ENCODE data around the gene ANGPTL2.
"Not testable (repeated sequence)": the region's sequence is repeated elsewhere in the genome, so short reads cannot be mapped to it uniquely, and the experiment has no call there.

Gene ANGPTL2

DNA sequence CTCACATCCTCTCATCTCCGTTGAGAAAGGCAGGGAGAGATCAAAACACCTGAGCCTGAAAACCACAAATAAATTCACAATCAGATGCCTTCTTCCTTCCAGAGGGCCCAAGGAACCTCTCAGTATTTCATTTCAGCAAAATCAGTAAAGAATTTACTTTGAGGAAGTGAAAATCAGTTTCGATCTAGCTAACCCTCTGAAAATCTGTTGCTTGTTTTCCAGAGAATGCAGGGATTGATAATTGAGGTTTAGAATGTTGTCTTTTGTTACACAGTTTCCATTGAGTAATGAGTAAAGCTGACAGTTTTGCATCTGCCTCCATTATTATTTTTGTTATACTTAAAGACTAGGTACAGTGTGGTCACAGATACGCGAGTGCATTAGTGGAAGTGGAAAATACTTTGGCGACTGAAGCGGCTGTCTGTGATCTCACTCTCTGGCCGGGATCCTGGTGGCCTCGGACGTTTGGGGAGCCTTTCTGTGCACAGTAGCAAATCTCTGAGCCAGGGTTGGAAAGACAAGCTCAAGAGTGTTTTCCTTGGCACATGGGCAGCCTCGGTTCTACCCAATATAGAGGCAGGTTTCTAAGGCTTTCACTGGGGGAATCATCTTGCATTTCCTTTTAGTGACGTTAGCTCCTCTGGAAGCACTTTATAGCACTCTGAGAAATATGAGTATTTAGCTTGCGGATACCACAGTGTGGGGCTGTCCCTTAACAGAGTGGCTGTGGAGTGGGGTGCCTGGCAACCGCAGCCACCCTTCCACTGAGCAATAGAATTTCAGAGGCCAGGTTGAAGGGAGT lies 32.2 kb upstream of the ANGPTL2 start:
- no peak for DNase-seq

DNA sequence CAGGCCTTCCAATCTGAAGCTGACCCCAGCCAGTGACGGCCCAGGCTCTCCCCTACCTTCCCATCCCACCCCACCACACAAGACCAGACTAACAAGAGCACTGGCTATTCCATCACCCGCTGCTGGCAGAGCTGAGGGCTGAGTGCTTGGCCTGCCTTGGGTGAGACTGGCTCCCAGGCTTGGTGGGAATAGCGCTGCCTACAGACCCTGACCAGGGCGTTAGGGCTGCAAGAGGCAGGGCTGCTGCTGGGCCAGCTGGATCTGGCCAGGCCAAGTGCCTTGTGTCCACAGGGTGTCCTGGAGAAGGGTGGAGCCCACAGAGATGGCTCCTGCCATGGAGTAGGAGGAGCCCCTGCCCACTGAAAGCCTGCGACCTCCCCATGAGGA lies 31.6 kb upstream of the ANGPTL2 start:
- DNase-seq: no peak

DNA sequence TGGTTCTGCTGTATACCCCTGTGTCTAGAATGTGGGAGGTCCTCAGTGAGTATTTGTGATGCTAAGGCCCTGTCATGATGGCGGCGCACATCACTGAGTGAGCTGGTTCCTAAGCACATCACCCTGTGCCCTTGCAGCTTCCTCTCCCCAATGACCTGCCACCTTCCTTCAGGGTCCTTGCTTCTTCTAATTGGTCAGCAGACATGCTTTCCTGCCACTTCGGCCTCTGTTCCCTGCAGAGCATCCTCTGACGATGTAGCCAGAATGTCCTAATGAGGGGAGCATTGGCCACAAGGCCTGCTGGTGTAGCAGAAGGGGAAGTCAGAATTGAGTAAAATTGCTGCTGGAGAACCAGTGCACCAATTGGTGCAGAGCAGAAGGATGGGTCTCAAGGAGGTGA lies 31.1 kb upstream of the ANGPTL2 start:
- DNase-seq: no peak

DNA sequence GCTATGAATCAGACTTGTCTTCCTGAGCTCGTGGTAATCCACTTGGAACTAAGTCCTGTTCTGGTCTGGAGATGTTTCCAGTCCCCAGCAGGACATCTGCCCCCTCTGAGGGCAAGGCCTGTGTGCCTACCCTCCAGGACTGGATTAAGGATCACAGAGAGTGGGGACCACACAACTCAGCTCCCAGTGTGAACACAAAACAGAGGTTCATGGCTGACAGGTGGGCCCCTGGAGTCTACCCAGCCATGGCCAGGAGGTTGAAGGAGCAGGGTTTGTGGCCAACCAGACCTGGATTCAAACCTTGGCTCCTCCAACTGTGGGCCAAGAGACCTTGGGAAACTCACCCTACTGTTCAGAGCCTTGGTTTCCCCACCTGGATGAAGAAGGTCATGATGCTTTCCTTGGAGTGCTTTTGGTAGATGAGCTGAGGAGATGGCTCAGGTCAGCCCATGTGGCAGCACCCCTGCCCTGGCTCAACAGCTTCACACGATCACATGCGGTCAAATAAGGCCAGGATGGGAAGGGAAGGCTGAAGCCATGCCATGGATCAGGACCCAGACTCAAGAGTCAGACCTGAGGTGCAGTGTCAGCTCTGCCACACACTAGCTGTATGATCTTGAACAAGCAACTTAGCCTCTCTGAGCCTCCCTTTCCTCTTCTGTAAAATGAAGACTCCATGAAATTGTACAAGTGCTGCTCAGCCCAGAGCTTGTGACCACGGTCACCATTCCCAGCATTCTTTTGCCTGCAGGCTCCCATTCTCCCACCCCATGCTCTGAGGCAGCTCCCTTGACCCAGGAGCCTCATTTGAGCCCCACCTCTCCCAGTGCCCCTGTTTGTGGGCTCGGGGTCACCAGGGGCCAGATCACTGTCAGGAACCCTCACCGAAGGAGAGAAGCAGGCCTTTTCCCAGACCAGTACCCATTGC lies 27.3 kb upstream of the ANGPTL2 start:
- DNase-seq: no peak

DNA sequence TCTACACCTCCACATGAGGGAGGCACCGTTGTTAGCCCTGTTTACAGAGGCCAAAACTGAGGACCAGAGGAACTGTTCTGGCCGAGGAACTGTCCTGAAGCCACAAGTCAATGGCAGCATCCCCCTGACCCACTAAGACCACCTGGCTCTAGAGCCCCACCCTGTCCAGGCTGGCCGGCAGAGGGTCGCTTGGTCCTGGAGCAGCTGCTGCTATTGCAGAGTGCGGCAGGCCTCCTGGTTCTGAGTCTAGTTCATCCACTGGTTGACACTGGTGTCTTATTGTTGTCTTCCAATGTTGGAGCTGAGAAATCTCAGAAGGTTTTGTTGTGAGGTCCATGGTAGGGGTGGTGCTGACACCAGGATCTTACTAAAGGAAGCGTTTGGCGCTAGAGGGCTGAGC lies 26.6 kb upstream of the ANGPTL2 start:
- DNase-seq: no peak

DNA sequence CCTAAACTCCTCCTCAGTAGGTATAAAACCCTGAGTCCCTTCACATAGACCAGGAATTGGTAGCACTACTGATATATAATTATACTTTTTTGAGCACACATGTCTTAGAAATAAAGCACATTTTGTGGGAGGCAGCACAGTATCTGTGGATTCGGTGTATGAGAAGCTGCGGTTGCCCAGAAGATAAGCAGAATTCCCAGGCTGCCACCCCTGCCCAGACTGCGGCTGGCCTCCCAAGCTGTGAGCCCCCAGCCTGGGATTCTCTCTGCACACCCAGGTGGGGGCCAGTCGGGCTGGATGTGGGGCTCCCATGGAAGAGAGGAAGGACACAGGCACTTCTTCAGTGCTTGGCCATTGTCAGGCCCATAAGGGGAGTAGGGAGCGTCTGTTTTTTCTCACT lies 25.6 kb upstream of the ANGPTL2 start:
- no peak for DNase-seq

DNA sequence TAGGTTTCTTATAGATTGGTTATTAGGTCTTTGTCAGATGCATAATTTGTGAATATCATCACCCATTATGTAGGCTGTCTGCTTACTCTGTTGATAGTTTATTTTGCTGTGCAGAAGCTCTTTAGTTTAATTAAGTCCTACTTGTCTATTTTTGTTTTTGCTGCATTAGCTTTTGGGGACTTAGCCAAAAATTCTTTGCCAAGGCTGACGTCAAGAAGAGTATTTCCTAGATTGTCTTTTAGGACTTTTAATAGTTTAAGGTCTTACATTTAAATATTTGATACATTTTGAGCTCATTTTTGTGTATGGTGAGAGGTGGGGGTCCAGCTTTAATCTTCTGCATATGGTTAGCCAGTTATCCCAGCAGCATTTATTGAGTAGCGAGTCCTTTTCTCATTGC lies 24.8 kb upstream of the ANGPTL2 start:
- no peak for DNase-seq

DNA sequence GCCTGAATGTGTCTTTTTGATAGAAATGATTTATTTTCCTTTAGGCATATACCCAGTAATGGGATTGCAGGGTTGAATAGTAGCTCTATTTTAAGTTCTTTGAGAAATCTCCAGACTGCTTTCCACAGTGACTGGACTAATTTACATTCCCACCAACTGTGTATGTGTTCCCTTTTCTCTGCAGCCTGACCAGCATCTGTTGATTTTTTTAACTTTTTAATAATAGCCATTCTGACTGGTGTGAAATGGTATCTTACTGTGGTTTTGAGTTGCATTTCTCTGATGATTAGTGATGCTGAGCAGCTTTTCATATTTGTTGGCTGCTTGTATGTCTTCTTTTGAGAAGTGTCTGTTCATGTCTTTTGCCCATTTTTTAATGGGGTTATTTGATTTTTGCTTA lies 24.4 kb upstream of the ANGPTL2 start:
- not testable (repeated sequence) for DNase-seq

DNA sequence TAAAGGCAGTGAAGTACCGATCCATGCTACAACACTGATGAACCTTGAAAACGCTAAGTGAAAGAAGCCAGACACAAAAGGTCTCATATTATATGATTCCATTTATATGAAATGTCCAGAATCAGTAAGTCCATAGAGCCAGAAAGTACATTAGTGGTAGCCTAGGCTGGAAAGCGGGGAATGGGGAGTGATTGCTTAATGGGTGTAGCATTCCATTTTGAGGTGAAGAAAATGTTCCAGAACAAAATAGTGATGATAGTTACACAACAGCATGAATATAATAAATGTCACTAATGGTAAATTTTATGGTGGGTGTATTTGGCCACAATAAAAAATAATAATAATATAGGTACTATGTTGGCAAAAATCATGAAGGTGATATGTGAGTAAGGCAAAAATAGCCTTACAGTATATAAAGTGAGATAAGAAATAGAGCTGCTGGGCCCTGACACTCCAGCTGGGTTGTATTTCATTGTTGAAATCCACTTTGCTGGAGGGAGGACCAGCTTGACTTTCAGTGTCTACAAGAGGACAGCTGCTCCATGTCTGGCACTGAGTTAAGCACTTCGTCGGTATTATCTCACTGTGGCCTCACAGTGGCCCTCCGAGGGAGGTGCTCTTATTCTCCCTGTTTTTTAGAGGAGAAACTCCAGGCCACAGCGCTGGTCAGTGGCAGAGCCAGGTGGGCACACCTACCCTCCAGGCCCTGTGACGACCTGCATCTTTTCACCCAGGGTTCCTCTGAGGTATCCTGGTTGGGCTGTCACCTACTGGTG lies 22.4 kb upstream of the ANGPTL2 start:
- no peak for DNase-seq

DNA sequence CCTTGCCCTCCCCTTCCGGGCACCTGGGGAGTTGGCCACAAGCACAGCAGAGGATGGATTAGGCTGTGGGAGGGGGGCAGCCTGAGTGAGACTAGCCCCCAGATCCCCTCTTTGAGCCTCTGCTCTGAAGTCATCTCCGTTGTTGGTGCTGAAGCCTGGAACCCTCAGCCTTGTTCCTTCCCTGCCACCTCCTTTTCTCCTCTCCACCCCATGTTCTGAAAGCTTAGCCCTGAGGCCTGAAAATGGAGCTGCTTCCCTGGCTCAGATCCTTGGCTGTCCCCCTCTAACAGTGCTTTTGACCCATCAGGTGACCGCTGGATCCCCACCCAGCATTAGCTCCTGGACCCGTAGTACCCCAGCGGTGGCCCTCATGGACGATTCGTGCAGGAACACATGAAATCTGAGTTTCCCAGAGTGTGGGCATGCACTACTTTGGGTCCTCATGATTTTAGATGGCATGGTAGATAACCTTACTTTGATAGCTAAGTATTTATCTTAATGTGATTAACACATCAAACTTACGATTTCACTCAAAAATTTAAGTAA lies 21.6 kb upstream of the ANGPTL2 start:
- no peak for DNase-seq

DNA sequence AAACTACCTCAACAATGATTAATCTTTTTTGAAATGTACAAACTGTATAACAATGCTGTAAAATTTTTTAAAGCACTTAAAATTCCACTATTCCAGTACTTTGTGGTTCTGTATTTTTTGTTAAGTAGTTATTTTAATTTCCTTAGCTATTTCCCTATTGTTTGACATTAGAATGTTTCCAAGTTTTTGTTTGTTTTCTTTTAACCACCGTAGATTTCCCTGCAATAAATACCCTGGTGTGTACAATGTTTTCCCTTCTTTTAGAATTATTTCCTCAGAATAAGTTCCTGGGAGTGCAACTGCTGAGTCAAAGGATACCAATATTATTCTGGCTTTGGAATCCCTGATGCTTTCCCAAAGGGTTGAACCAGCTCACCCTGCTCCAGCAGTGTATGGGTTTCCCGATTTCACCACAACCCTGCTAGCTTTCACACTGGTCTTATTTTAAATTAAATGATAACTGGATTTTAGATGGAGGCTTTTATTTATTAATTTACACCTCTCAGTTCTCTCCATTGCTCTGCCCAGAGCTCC lies 20.6 kb upstream of the ANGPTL2 start:
- DNase-seq: no peak

DNA sequence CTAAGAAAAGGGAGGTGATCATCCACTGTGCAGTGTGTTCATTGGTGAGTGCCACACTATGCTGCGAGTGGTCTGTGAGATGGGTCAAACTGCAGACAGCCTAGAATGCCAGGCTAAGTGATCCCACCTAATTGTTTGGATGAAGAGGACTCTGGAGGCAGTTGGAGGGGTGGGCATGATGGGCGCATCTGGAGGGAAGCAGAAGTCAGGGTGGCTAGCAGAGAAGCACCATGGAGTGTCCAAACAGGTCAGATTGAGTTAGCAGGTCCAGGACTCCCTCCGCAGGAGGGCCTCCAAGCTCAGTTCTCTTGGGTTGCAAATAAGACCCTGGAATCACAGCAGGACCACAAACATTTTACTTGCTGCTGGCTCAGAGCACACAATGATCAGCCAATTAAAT lies 19.9 kb upstream of the ANGPTL2 start:
- no peak for DNase-seq

DNA sequence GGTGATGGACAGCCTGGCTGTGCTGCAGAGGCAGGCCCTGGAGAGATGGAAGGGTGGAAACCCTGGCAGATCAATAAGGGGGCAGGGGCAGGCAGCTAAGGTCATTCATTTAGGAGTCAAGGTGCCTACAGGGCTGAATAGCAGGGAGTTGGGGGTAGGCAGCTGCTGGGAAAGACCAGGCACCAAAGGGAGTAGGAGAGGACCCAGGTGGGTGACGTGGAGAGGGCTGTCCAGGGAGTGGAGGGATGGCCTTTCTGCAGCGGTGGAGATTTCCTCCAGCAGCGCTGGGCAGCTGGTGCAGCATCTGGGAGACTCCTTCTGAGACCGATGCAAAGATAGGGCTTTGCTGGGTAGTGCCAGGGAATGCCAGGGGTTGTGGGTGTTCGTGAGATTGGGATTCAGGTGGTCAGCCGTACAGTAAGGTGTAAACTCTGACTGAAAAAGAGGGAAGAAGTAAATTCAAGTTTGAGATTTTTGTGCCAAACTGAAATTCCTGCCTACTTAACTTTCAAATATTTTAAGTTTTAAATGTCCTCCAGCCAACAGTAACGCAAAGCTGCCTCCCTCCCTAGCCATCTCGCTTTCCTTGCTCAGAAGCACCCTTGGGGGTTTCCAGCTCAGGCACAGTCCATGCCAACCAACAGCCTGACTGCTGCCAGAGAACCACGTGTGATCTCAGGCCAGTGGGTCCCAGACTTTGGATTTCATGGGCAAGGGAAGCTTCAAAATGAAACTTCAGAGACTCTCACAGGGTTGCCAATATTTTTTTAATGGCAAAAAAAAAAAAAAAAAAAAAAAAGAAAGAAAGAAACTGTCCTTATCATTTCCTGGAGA lies 18.6 kb upstream of the ANGPTL2 start:
- no peak for DNase-seq

DNA sequence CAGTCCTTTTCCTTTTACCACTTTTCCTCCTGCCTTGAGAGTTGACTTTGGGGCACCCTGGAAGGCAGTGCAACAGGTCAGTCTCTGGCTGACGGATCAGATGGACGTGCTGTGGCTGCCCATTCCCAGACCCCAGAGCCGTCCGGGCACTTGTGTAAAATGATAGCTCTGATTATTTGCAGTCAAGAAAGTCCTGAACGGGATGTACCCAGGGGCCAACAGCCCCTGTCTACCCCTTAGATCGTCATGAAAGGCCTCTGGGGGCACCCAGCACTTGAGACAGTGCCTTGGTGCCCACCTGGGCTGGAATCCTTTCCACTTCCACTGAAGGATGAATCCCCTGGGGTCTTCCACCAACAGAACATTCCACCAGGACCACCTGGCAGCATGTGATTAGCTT lies 17.7 kb upstream of the ANGPTL2 start:
- DNase-seq: no peak

DNA sequence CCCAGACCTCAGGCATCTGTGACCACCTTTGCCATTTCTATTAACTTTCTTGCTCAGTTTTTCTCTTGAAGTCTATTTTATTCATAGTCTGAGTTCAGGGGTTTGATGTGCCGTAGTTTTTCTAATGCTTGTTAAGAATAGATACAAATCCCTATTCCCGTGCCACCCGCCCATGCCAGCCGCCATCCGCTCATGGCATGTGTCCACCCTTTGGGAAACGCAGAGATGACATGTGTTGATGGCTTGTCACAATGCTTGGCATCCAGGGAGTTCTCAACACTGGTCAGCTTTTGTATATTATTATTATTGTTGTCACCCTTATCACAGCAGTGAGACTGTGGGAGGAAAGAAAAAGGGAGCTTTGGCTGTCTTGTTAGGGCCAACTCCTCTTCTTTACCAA lies 17.3 kb upstream of the ANGPTL2 start:
- DNase-seq: no peak

DNA sequence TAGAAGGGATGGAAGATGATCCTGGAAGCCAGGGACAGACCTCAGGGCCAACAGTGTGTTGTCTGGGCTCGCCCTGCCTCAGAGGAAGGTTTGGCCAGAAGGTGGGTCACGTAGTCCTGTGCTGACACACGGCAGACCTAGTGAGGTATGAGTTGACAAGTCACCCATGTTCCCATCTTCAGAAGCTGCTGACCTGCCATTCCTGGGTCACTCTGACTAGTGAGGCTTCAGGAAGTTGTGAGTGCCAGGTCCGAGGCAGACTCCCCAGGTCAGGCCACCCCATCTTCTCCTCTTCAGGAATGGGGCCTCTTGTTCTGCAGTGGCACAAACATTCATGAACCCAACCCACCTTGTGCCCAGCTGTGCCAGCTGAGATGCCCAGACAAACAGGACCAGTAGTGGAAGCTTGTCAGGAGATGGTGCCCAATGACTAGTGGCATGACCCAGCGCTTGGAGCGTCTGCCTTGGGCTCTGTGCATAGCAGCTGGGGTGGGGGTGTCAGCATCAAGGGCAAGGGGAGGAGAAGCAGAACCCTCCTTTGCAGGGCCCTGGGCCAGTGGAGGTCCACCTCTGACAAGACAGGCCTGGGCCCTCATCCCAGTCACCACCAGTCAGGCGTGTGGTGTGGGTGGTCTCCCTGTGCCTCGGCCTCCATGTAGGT lies 16.8 kb upstream of the ANGPTL2 start:
- no peak for DNase-seq

DNA sequence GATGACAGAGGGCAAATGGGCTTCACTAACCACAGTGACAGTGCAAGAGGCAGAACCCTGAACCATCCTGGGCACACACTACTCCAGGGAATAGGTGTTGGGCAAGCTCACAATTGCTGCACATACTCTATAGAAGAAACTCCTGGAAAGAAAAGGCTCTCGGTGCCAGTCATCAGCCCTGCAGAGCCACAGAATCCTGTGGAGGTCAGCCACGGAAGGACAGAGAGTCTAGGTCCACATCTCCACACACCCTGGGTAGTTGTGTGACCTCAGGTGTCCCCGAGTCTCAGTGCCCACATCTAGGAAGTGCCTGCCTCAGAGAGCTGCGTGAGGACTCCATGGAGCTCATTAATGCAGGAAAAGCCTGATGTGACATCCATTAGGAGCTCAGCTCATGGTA lies 16.0 kb upstream of the ANGPTL2 start:
- DNase-seq: no peak

DNA sequence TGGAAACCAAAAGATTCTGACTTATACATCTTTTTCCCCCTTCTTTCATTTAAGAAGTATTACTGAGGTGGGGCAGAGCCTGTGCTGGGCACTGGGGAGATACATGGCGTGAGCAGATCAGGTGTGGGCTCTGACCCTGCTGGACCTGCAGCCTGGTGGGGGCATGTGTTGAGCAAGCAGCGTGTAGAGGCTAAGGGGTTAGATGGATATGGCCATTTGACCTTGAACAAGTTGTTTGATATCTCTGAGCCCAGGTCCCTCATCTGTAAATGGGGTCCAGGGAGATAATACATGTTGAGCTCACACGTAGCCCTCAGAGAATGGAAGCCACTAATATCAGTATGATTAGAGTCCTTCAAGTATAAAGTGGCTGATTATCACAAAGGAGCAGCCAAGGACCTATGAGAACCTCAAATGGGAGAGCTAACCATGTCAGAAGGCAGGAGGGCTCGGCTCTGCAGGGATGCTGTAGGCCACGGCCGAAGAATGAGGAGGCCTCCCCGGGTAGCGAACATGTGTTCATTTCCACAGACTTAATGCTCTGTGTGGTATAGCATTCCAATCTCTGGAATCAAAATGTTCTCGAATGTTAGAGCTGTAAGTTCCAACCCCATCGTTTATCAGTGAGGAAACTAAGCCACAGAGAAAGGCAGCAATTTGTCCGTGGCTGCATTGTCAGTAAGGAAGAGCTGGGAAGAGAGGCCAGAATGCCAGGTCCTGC lies 15.4 kb upstream of the ANGPTL2 start:
- no peak for DNase-seq

DNA sequence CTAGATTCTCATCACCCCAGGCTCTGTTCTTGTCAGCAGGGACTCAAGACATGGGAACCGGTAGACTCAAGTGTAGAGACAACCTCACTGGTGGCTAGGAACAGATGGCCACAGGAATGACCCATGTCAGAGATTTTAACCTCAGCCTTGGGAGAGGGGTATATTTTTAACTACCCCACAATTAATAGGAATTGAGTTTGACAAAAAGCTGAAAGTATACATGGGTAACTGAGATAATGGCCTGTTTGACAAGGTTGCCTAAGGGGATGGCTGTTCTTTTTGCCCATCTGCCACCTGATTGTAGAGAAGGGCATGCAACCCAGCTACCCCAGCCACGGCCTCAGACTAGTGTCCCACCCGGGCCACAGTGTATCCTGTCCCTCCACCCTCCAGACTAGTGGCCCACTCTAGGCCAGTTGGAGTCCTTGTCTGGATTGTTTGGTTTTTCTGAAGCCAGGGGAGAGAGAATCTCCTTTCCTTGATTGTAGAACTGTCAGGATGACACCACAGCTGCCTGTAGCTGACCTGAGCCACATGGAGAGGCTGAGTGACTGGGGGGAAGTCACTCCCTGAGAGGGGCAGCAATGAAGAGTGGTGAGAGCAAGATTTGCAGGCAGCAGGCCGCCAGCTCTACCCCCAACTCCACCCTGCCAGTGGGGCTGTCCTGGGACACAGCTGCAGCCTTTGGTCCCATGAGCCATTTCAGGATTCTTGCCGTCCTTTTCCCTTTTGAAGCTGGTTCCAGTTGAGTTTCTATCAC lies 14.6 kb upstream of the ANGPTL2 start:
- DNase-seq: no peak
